Brain pericyte (primary cell): Measurements from ENCODE around the gene TM7SF3.

ENCODE experiments used
- DNase-seq: peaks from one replicate; pipeline ENCODE4 v3.0.0-alpha.2; 2012; ENCODE audit warnings: low read depth, low spot score

The TM7SF3 gene

DNA sequence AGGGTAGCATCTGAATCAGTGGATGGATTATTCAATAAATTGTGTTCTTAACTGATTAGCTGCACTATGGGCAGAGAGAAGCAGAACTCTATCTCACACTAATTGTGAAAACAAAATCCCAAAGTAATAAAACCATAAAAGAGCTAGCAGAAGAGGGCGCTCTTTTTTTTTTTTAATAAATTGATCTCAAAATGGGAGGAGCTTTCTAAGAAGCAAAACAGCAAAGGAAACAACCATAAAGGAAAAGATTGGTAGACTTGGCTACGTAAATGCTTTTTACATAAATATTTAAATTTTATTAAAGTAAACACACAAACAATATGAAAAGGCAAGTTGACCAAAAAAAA is 1.5 kb upstream of the TM7SF3 start:
- no peak for DNase-seq

DNA sequence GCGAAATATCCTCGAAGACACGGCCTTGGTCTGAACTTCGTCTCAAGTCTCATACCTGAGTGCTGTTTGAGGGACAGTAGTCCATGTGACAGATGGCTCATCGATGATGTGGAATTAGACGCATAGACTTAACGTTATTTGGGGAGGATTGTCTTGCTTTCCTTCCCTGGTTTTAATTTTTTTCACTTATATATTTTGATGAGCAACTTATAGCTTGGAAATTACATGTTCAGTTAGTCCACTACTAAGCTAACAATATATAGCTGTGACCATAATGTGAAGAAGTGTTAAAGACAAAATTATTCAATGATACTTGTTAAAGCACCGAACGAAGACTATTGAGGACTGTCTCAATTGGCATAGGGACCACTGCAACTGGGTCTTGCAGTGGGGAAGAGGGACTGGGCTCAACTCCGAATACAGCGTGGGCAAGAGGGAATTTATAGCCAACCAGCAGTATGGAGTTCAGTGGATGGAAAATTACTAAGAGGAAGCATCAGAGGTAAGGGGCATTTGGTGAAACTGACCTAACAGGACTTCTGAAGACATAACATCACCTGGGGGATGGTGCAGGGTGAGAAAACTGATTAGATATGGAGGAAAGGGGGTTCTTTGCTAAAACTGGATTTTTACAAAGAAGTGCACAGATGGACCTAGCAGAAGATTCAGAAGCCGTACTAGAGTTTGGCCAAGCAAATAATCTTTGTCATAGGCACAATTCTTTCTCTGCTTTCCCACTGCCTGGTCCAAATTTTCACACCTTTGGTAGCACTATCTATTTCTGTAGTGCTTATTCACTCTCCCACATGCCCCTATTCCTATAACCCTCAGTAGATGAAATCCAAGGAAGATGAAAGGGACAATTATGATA is 910 bp upstream of the TM7SF3 start:
- no peak for DNase-seq

- no peak for DNase-seq
Observed at GRCh38 chr12:27013611-27014084, 536 bp downstream of the TM7SF3 start.

GRCh38 chr12:27012982-27013255 is 1.3 kb downstream of the TM7SF3 start:
- DNase-seq, result no peak

DNA sequence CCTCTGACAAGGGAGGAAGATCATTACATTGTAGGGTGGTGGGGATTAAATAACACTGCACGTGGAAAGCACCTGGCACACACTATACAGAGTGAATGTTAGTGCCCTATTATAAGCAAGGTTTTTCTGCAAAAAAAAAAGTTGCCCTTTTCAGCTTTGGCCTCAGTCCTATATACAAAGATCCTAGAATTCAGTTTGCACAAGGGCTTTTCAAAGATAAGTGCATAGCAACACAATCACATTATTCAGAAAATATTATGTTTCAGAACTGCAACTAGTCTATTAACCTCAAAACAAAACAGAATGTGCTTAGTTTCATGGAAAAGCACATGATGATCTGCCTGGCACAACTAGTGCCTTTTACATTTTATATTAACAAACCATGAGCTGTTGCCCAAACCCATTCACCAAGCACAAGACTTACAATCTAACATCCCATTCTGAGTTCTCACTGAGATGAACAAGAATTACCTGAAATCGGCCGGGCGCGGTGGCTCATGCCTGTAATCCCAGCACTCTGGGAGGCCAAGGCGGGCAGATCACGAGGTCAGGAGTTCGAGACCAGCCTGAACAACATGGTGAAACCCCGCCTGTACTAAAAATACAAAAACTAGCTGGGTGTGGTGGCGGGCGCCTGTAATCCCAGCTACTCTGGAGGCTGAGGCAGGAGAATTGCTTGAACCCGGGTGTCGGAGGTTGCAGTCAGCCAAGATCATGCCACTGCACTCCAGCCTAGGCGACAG is 1.8 kb downstream of the TM7SF3 start:
- DNase-seq, result no peak

GRCh38 chr12:27009881-27010301 is 4.3 kb downstream of the TM7SF3 start:
- no peak for DNase-seq

DNA sequence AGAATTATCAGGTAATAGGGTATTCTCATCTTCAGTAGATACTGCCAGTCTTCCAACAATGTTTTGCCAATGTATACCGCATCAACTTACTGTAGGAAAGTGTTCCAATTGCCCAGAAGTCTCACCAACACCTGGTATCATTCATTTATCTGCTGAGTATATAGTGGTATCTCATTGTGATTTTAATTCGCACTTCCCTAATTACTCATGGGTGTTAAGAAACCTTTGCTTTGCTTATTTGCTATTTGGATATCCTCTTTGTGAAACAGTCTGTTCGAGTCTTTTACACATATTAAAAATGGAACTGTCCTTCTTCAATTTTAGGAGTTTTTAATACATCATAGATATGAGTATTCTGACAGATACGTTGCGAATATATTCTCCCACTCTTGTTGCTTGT is 6.1 kb downstream of the TM7SF3 start:
- no peak for DNase-seq

GRCh38 chr12:27006797-27007467 is 7.3 kb downstream of the TM7SF3 start:
- DNase-seq, result no peak

DNA sequence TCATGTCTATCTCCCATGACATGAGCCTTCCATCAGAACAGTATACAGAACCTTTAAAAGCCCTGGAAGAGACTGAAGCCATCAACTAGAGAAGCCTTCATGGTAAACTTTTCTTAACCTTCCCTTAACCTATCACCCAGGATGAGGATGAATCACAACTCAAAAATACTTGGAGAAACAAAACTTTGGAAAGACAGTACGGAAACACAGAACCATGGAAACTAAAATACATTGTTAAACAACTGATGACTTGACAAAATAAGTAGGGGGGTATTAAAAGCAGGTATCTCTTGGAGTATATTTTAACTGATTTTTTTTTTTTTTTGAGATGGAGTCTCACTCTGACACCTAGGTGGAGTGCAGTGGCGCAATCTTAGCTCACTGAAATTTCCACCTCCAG is 8.7 kb downstream of the TM7SF3 start:
- DNase-seq, result no peak

GRCh38 chr12:27003421-27004381 is 10.5 kb downstream of the TM7SF3 start:
- no peak for DNase-seq

DNA sequence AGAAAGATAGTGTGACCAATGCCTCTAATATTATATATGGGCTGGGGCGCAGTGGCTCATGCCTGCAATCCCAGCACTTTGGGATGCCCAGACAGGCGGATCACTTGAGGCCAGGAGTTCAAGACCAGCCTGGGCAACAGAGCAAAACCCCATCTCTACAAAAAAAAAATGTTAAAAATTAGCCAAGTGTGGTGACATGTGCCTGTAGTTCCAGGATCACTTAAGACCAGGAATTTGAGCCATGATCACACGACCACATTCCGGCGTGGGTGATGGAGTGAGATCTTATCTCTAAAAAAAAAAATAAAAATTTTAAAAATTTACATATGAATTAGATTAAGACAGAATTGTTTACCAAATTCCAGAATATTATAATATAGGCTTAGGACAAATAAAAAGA is 12.0 kb downstream of the TM7SF3 start:
- DNase-seq, result no peak

DNA sequence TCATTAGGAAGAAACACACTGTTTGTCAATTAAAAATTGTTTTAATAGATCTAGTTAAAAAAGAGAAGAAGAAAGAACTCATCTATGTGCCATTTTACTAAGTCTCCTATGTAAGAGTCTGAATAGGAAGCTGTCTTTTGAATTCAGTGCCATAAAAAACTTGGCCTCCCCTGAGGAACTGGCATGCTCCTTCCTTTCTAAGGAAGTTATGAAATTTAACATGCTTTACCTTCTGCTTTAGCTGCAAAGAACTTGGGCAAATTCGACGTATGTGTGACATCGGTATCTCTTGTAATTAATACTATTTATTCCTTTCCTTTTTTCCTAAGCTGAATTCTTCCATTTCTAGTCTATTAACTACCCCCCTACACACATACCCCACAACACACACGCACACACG is 12.5 kb downstream of the TM7SF3 start:
- no peak for DNase-seq

GRCh38 chr12:27000961-27001360 is 13.2 kb downstream of the TM7SF3 start:
- no peak for DNase-seq

GRCh38 chr12:26997003-26997402 is 17.2 kb downstream of the TM7SF3 start:
- DNase-seq, result no peak

GRCh38 chr12:26995706-26996105 is 18.5 kb downstream of the TM7SF3 start:
- no peak for DNase-seq

DNA sequence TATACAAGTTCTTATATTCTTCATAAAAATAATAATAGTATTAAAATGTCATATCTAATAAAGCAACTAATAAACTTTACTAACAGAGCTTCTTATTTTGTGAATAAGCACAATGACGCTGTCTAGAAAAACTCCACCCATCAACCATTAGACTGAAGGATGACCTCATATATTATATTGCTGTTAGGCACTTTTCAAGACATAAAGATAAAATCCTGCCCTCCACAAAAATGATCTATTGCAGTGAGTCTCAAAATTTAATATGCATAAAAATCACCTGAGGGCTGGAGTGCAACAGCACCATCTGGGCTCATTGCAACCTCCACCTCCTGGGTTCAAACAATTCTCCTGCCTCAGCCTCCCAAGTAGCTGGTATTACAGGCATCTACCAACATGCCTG is 20.1 kb downstream of the TM7SF3 start:
- DNase-seq, result no peak

DNA sequence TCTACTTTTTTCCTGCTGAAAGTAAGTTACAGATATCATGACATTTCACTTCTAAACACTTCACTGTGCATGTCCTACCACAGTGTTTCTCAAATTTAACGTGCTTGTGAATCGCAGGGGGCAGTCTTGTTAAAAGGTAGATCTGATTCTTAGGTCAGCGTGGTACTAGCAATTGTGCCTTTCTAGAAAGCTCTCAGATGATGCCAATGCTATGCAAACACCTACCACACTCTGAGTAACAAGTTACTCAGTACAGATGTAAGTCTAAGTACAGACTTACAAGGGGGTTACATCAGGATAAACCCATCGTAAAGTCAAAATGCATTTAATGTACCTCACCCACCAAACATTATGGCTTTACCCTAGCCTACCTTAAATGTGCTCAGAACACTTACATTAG is 22.4 kb downstream of the TM7SF3 start:
- no peak for DNase-seq

GRCh38 chr12:26989873-26990272 is 24.3 kb downstream of the TM7SF3 start:
- DNase-seq, result no peak

- no peak for DNase-seq
Observed at GRCh38 chr12:26988703-26989102, 25.5 kb downstream of the TM7SF3 start.

GRCh38 chr12:26987634-26988424 is 26.4 kb downstream of the TM7SF3 start:
- DNase-seq, result no peak

GRCh38 chr12:26982866-26983265 is 31.3 kb downstream of the TM7SF3 start:
- DNase-seq, result no peak
